Right lobe of liver (tissue), 4 donors: ENCODE results near the gene ZFR.

Experiments used
- CTCF ChIP-seq, 4 donors: fragments of 200-600 bp in 3 of 4; fragments of 450-650 bp in 1 of 4; IDR thresholded peaks; one replicate each; pipeline versions ENCODE4 v1.5.1 to v1.8.0; 2016 to 2022; ENCODE audit warnings: antibody characterized with exemption in 4 of 4, mild to moderate bottlenecking in 2 of 4
- POLR2A ChIP-seq: fragments of 450-650 bp; IDR thresholded peaks from one replicate; pipeline ENCODE4 v1.6.1; 2017; ENCODE audit warnings: antibody characterized with exemption, mild to moderate bottlenecking
- donor health status: DM: no; HTN: no; CAD: no.
- donor health status: DM: no; HTN: no; CAD: no.
- donor health status: DM: no; HTN: yes; CAD: no.

GRCh38 chr5:32445831-32446614 lies 1.5 kb upstream of the ZFR start:
- TF ChIP-seq CTCF (IDR thresholded peaks at IDR 0.05) (no peak), POLR2A (no peak)
